Bone marrow (tissue), 2 donors: Measurements from ENCODE around the gene ATP4B.

Experiments
- DNase-seq, 2 donors: peaks; one replicate each; lab custom pipeline; 2025; lab: John Stamatoyannopoulos, UW

Gene ATP4B

DNA sequence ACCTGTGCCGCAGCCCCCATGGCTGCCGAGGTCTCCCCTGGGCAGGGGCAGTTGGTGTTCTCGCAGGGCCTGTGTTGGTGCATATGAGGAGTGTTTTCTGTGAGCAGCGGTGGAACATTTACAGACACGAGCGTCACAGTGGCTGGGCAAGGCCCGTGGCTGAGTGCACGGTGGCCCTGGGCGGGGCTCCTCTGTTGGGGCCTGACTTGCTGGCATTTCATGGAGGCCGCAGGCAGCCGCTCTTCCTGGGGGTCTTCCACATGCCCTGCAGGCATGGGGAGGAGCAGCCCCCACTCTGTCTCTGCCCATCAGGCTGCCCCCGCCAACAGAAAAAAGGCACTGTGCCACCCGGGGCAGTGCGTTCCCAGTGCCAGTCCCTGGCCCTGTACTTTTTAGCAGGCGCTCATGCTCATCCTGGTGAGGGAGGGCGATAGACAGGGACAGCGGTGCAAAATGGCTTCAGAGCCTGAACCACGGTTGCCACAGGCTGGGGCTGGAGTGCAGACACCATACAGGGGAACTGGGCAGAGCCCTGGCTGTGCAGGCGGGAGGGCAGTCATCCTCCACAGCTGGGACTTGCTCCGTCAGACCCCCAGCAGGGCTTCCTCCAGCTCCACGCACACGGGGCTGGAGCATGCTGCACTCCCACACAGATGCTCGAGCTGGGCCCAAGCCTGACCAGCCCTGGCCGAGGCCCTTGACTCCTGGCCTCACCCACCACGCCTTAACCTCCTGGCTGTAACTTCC lies 49.9 kb downstream of the ATP4B start:
- DNase-seq: no peak

DNA sequence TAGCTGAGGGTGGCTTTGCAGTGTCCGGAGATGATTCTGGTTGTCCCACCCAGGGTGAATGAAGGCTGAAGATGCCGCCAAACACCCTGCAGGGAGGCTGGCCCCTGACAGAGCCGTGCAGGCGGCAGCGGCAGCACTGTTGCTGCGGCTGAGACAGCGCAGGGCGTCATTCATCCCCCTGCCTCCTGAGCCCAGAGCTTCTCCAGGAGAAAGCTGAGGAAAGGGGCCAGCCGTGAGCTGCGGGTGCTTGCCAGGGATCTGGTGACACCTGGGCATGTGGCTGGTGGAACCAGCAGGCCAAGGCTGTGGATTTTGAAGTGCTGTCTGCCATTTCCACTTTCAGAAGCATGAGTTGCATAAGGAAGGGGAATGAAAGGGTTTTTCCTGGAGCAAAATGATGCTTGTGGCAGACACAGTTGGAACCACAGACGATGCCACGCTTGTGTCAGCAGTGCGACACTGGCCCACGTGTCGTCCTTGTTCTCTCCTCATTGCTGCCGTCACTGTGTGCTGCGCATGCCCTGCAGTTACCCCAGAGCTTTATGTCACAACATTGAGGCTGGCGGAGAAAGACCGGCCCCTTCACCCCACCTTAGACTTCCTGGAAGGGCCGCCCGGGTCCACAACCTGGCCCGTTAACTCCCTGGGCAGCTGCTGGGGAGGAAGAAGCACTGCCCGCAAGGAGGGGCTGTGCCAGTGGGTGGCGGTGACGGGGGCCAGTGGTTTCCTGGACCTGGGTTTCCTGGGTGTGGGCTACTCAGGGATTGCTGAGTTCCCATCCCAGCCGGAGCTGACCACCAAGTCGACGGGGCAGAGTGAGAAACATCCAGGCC lies 50.7 kb downstream of the ATP4B start:
- DNase-seq: no peak

DNA sequence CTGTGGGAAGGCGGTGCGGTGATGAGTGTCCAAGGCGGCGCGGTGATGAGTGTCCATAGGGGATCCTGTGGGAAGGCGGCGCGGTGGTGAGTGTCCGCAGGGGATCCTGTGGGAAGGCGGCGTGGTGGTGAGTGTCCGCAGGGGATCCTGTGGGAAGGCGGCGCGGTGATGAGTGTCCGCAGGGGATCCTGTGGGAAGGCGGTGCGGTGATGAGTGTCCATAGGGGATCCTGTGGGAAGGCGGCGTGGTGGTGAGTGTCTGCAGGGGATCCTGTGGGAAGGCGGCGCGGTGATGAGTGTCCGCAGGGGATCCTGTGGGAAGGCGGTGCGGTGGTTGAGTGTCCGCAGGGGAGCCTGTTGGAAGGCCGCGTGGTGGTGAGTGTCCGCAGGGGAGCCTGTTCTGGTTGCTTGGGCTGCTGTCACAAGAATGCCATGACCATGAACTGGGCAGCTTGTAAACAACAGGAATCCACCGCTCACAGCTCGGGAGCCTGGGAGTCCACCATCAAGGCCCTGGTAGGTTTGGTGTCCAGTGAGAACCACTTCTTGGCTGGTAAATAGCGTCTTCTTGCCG lies 52.0 kb downstream of the ATP4B start:
- DNase-seq: no peak

DNA sequence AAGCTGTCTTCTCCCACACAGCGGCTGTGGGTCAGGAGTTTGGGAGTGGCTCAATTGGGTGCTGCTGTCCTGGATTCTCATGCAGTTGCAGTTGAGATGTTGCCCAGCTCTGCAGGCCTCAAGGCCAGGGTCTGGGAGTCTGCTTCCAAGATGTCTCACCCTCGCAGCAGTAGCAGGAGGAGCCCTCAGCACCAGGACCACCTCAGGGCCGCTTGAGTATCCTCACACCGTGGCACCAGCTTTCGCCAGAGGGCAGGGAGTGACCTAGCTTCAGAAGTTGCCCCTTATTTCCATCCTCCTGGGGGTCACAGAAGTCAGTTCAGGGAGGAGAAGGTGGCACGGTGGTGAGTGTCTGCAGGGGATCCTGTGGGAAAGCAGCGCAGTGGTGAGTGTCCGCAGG lies 52.5 kb downstream of the ATP4B start:
- DNase-seq: no peak

DNA sequence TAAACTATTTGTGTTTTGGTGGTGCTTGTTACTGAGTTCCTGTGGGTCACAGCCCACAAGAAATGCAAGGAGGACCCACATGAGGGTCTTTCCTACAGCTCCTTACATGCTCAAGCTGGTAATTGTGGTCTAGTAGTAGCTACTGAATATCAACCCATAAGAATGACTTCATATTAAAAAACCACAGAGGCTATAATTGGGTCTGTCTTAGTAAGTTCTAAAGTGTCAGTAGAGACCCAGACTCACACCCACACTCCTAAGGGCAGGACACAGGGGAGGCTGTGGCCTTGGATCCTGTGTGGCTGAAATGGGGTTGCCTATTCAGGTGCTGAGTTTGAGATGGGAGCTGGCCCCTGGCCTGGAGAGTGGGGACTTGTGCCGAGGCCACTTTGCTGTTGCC lies 53.8 kb downstream of the ATP4B start:
- no peak for DNase-seq

DNA sequence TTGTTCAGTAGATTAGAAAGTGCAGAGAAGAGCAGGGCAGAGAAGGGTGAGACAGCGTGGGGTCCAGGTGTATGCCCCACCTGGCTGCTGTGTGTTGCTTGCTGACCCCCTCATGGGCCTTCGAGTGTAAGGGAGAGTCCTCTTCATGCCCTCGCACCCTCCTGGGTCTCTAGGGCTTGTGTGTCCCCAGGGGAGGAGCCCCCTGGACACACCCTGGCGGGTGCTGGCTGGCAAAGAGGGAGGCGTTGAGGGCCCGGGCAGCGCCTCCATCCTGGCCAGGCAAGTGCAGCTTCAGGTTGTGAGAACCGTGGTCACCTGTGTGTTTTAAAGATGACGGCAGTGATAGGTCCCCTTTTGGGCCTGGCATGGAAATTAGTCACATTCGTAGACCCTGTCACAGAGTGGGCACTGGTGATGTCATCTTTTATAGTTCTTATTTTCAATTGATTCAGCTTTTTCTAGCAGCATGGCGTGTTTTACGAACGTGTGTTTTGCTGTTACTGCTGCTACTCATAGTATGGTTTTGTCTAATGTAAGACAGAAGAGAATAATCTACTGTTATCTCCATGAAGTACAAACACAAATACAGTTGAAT lies 54.8 kb downstream of the ATP4B start:
- no peak for DNase-seq

DNA sequence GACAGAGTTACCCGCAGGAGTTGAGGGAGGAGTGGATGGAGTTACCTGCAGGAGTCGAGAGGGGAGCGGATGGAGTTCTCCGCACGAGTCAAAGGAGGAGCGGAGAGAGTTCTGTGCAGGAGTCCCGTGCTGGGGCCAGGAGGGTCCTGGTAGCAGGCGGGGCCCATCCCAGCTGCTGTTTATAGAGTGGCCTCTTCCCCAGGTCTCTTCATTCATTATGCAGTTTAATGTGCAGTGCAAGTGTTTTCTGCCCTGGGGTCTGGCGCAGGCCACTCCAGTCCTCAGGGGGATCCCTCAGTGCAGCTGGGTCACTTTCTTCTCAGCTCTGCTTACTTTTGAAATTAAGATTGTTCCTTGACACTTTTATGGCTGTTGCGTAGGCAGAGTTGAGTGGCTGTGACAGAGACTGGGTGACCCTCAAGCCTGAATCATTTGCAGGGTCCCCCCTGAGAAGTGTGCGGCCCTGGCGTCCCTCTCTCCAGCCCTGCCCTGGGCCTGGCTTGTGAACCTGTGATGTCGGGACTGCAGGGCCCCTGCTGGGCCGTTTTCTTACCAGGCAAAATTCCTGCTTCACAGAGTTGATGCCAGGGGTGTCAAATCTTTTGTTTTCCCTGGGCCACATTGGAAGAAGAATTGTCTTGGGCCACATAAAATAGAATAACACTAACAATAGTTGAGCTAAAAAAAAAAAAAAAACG lies 55.6 kb downstream of the ATP4B start:
- DNase-seq: no peak

DNA sequence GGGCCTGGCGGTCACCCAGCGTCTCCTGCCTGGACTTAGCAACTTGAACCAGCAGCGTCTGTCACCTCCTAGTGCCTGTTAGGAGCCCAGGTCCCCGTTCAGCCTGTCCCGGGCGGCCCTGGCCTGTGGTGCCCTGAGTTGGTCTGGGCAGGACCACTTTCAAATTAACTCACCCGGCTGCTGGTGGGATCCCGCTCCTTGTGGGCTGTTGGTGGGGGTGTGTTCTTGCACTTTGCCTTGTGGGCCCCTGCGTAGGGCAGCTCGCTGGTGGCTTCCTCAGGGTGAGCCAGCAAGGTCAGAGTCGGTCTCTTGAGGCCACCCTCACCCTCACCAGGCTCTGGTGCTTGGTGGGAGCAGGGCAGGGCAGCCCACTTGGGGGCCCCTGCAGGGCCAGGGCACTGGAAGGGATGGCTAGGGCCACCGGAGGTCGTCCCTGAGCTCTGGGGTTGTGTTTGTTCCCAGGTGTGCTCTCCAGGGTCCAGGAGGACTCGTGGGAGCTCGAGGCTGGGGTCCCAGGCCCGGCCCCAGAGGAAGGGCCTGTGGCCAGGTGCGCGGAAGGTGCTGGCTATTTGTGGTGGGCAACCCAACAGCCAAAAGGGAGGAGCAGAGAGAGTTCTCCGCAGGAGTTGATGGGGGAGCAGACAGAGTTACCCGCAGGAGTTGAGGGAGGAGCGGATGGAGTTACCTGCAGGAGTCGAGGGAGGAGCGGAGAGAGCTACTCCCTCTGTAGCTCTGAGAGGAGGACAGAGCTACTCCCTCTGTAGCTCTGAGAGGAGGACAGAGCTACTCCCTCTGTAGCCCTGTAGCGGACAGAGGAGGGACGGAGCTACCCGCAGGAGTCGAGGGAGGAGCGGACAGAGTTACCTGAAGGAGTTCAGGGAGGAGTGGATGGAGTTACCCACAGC lies 56.6 kb downstream of the ATP4B start:
- no peak for DNase-seq

DNA sequence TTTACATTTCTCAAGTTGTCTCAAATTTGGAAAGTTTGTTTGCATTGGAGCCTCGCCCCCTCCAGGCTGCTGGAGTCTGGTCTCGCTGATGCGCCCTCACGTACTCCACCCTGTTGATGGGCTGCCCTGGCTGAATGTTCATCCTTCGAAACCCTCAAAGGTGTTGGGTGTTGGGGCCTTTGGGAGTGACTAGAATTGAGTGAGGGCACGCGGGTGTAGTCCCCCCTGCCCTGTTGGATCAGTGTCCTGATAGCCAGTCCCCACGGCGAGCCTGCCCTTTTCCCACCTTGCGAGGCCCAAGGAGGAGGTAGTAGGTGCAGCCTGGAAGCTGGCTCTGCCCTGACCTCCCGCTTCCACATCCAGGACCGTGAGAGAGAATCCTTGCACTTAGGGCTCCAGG lies 58.6 kb downstream of the ATP4B start:
- DNase-seq: no peak
